ENCODE data around the gene SNCB. TPM values are rescaled to one million over a fixed set of nuclear protein-coding genes. Genes with fewer than 3 reads are reported as not detected.

Gene SNCB
- total RNA-seq, 1 donor from 2014 or later = 0.07 TPM

- DNase-seq (ENCODE audit: low read depth, low spot score) = no peak
Observed at GRCh38 chr5:176625512-176625911, 4.8 kb downstream of the SNCB start.

GRCh38 chr5:176624938-176625337 lies 5.4 kb downstream of the SNCB start:
- no peak for DNase-seq (ENCODE audit: low read depth, low spot score)

- DNase-seq (ENCODE audit: low read depth, low spot score) = no peak
Observed at GRCh38 chr5:176624142-176624541, 6.2 kb downstream of the SNCB start.

GRCh38 chr5:176621661-176622079 lies 8.7 kb downstream of the SNCB start:
- DNase-seq (ENCODE audit: low read depth, low spot score) = no peak

GRCh38 chr5:176620333-176620981 lies 9.9 kb downstream of the SNCB start:
- no peak for DNase-seq (ENCODE audit: low read depth, low spot score)

- no peak for DNase-seq (ENCODE audit: low read depth, low spot score)
Observed at GRCh38 chr5:176619569-176620332, 10.6 kb downstream of the SNCB start.

- DNase-seq (ENCODE audit: low read depth, low spot score) = peak; percentile 61
Observed at GRCh38 chr5:176619203-176619568, 11.1 kb downstream of the SNCB start.

- no peak for DNase-seq (ENCODE audit: low read depth, low spot score)
Observed at GRCh38 chr5:176618783-176619182, 11.6 kb downstream of the SNCB start.

GRCh38 chr5:176616511-176616910 lies 13.8 kb downstream of the SNCB start:
- no peak for DNase-seq (ENCODE audit: low read depth, low spot score)

- DNase-seq (ENCODE audit: low read depth, low spot score) = peak; percentile 59
Observed at GRCh38 chr5:176614805-176615478, 15.4 kb downstream of the SNCB start.

GRCh38 chr5:176612855-176613254 lies 17.5 kb downstream of the SNCB start:
- no peak for DNase-seq (ENCODE audit: low read depth, low spot score)

GRCh38 chr5:176612008-176612407 lies 18.3 kb downstream of the SNCB start:
- no peak for DNase-seq (ENCODE audit: low read depth, low spot score)

GRCh38 chr5:176611435-176611834 lies 18.9 kb downstream of the SNCB start:
- DNase-seq (ENCODE audit: low read depth, low spot score) = peak; percentile 57

- DNase-seq (ENCODE audit: low read depth, low spot score) = no peak
Observed at GRCh38 chr5:176610435-176610773, 19.9 kb downstream of the SNCB start.

GRCh38 chr5:176609724-176610434 lies 20.5 kb downstream of the SNCB start, which contains the start of gene GPRIN1:
GPRIN1 (minus strand) TSS chr5:176610156; CDS start chr5:176599834, 10,322 bp downstream.
- no peak for DNase-seq (ENCODE audit: low read depth, low spot score)

- DNase-seq (ENCODE audit: low read depth, low spot score) = no peak
Observed at GRCh38 chr5:176608937-176609723, 21.2 kb downstream of the SNCB start.

GRCh38 chr5:176608142-176608705 lies 22.1 kb downstream of the SNCB start:
- no peak for DNase-seq (ENCODE audit: low read depth, low spot score)

GRCh38 chr5:176606875-176607274 lies 23.5 kb downstream of the SNCB start:
- no peak for DNase-seq (ENCODE audit: low read depth, low spot score)

- DNase-seq (ENCODE audit: low read depth, low spot score) = no peak
Observed at GRCh38 chr5:176606032-176606431, 24.3 kb downstream of the SNCB start.

GRCh38 chr5:176603091-176603490 lies 27.2 kb downstream of the SNCB start:
- DNase-seq (ENCODE audit: low read depth, low spot score) = no peak
